COLO668 (cell line): Measurements from ENCODE around the gene MPC1.
"Not testable (repeated sequence)": the region's sequence is repeated elsewhere in the genome, so short reads cannot be mapped to it uniquely, and the experiment has no call there.

Source experiments
- DNase-seq: peaks from one replicate; lab custom pipeline; 2025; ENCODE audit not compliant: unreplicated experiment; lab: John Stamatoyannopoulos, UW

MPC1 gene

GRCh38 chr6:166408936-166409755 lies 26.4 kb upstream of the MPC1 start:
- no peak for DNase-seq

GRCh38 chr6:166406197-166406596 lies 23.5 kb upstream of the MPC1 start:
- DNase-seq: no peak

GRCh38 chr6:166405386-166405785 lies 22.6 kb upstream of the MPC1 start:
- no peak for DNase-seq

- DNase-seq: no peak
Observed at GRCh38 chr6:166402582-166403277, 20.0 kb upstream of the MPC1 start.

GRCh38 chr6:166400649-166401250 lies 18.0 kb upstream of the MPC1 start:
- DNase-seq: peak; percentile 41

- no peak for DNase-seq
Observed at GRCh38 chr6:166400181-166400580, 17.4 kb upstream of the MPC1 start.

- no peak for DNase-seq
Observed at GRCh38 chr6:166398348-166398747, 15.6 kb upstream of the MPC1 start.

- no peak for DNase-seq
Observed at GRCh38 chr6:166397849-166398248, 15.1 kb upstream of the MPC1 start.

GRCh38 chr6:166395778-166396177 lies 13.0 kb upstream of the MPC1 start:
- DNase-seq: no peak

GRCh38 chr6:166395351-166395750 lies 12.6 kb upstream of the MPC1 start:
- DNase-seq: no peak

- DNase-seq: no peak
Observed at GRCh38 chr6:166394036-166394892, 11.5 kb upstream of the MPC1 start.

- DNase-seq: no peak
Observed at GRCh38 chr6:166393535-166393823, 10.7 kb upstream of the MPC1 start.

GRCh38 chr6:166392755-166393534 lies 10.2 kb upstream of the MPC1 start:
- not testable (repeated sequence) for DNase-seq

- no peak for DNase-seq
Observed at GRCh38 chr6:166389119-166389518, 6.4 kb upstream of the MPC1 start.

- DNase-seq: no peak
Observed at GRCh38 chr6:166388290-166389004, 5.7 kb upstream of the MPC1 start.

- DNase-seq: no peak
Observed at GRCh38 chr6:166387642-166388289, 5.0 kb upstream of the MPC1 start.

GRCh38 chr6:166387098-166387497 lies 4.4 kb upstream of the MPC1 start:
- not testable (repeated sequence) for DNase-seq

- DNase-seq: no peak
Observed at GRCh38 chr6:166386111-166386510, 3.4 kb upstream of the MPC1 start.

GRCh38 chr6:166383802-166384363 lies 1.1 kb upstream of the MPC1 start:
- DNase-seq: peak; percentile 38
